H1 (cell line): ENCODE data around the gene PDK4. TPM values are rescaled to one million over a fixed set of nuclear protein-coding genes. Genes with fewer than 3 reads are reported as not detected.

ENCODE experiments used
- CTCF ChIA-PET: fragments of 300-600 bp; sonication (Branson Sonifier 250); formaldehyde crosslinking; loops from one replicate; lab custom pipeline; 2021; ENCODE audit not compliant: partially characterized antibody; lab: Charles Lee
- POLR2A ChIA-PET: fragments of 300-600 bp; sonication (Branson Sonifier 250); formaldehyde crosslinking; loops from one replicate; lab custom pipeline; 2021; ENCODE audit warnings: inconsistent platforms; ENCODE audit not compliant: partially characterized antibody; lab: Charles Lee
- DNase-seq, 2 experiments: peaks; one replicate each; pipeline versions ENCODE4 v3.0.0 to v3.0.0-alpha.2; 2010 to 2022; ENCODE audit warnings: low spot score in 2 of 2, low read depth in 1 of 2, mixed read lengths in 1 of 2
- FAIRE-seq: peaks from 2 replicates; lab custom pipeline; 2011; peaks lifted over from hg19 to GRCh38; lab: Jason Lieb, UNC
- H2AFZ ChIP-seq: 2 replicates; pipeline ENCODE4 v1.8.1; 2012; ENCODE audit warnings: low read length, inconsistent platforms
- H2AK5ac ChIP-seq: 2 replicates; pipeline ENCODE4 v1.6.1; 2013; ENCODE audit warnings: low read depth, low read length
- H2BK120ac ChIP-seq: replicated peaks from 2 replicates; pipeline ENCODE3; 2013; ENCODE audit warnings: low read depth, low read length, inconsistent platforms
- H2BK12ac ChIP-seq: 2 replicates; pipeline ENCODE4 v1.6.1; 2013; ENCODE audit warnings: low read depth, low read length
- H2BK15ac ChIP-seq: 2 replicates; pipeline ENCODE4 v1.6.1; 2013; ENCODE audit warnings: low read length
- H2BK20ac ChIP-seq: 2 replicates; pipeline ENCODE4 v1.6.1; 2013; ENCODE audit warnings: low read length
- H2BK5ac ChIP-seq: 2 replicates; pipeline ENCODE4 v1.6.1; 2013; ENCODE audit warnings: low read depth, low read length
- H3K14ac ChIP-seq: 2 replicates; pipeline ENCODE4 v1.6.1; 2013; ENCODE audit warnings: inconsistent platforms; ENCODE audit not compliant: insufficient read length
- H3K18ac ChIP-seq: 2 replicates; pipeline ENCODE4 v1.6.1; 2013; ENCODE audit warnings: low read length; ENCODE audit errors: extremely low read depth
- H3K23ac ChIP-seq: 2 replicates; pipeline ENCODE4 v1.6.1; 2013; ENCODE audit warnings: inconsistent platforms; ENCODE audit not compliant: insufficient read length
- H3K23me2 ChIP-seq: 2 replicates; pipeline ENCODE4 v1.6.1; 2013; ENCODE audit warnings: low read depth, low read length
- H3K27ac ChIP-seq: 2 replicates; pipeline ENCODE4 v1.6.1; 2011; ENCODE audit warnings: low read depth, low read length, inconsistent platforms
- H3K27me3 ChIP-seq, 4 experiments: replicated peaks in 1 of 4; 1 replicate in 1 of 4; 2 replicates in 3 of 4; pipeline versions ENCODE4 v1.6.1 to v1.8.1; 2011 to 2013; ENCODE audit warnings: low read length in 3 of 4, mild to moderate bottlenecking in 3 of 4, inconsistent platforms in 2 of 4, mixed read lengths in 2 of 4, moderate library complexity in 1 of 4; ENCODE audit not compliant: control insufficient read depth in 3 of 4, insufficient read depth in 3 of 4; ENCODE audit errors: extremely low read depth in 1 of 4
- H3K36me3 ChIP-seq, 4 experiments: 2 replicates each; pipeline versions ENCODE4 v1.6.1 to v1.8.1; 2011 to 2013; ENCODE audit warnings: mild to moderate bottlenecking in 4 of 4, low read length in 3 of 4, moderate library complexity in 2 of 4, control low read depth in 1 of 4, inconsistent platforms in 1 of 4; ENCODE audit not compliant: insufficient read depth in 4 of 4, control insufficient read depth in 2 of 4
- H3K4ac ChIP-seq: replicated peaks from 2 replicates; pipeline ENCODE3; 2013; ENCODE audit warnings: low read length, low read depth, mixed read lengths, inconsistent platforms; ENCODE audit not compliant: insufficient read length
- H3K4me1 ChIP-seq, 4 experiments: replicated peaks in 1 of 4; 1 replicate in 1 of 4; 2 replicates in 3 of 4; pipeline versions ENCODE4 v1.6.1 to v1.8.1; 2011 to 2013; ENCODE audit warnings: low read length in 3 of 4, inconsistent platforms in 2 of 4, mixed read lengths in 1 of 4; ENCODE audit not compliant: insufficient read depth in 4 of 4, control insufficient read depth in 3 of 4
- H3K4me2 ChIP-seq, 2 experiments: 2 replicates each; pipeline versions ENCODE4 v1.6.1 to v1.8.1; 2011 to 2013; ENCODE audit warnings: low read depth in 2 of 2, low read length in 2 of 2, control low read depth in 1 of 2, inconsistent platforms in 1 of 2, mild to moderate bottlenecking in 1 of 2; ENCODE audit not compliant: insufficient read depth in 1 of 2
- H3K4me3 ChIP-seq, 4 experiments: fragments of 200-600, 300-600 bp in 1 of 4; sonication (generic), shearing (Covaris generic), sonication (Bioruptor Twin) in 1 of 4; 2 replicates each; pipeline versions ENCODE4 v1.5.1 to v1.8.1; 2011 to 2016; ENCODE audit warnings: low read length in 4 of 4, low read depth in 3 of 4, control low read depth in 2 of 4, inconsistent platforms in 2 of 4, mild to moderate bottlenecking in 2 of 4, mixed read lengths in 1 of 4, moderate library complexity in 1 of 4; ENCODE audit not compliant: insufficient read depth in 2 of 4; ENCODE audit errors: extremely low read depth in 1 of 4
- H3K56ac ChIP-seq: replicated peaks from 2 replicates; pipeline ENCODE3; 2013; ENCODE audit warnings: low read depth, mild to moderate bottlenecking, mixed read lengths, low read length, inconsistent platforms; ENCODE audit not compliant: insufficient read length
- H3K79me1 ChIP-seq: 2 replicates; pipeline ENCODE4 v1.6.1; 2013; ENCODE audit warnings: low read depth, low read length, control low read depth
- H3K79me2 ChIP-seq, 2 experiments: 2 replicates each; pipeline versions ENCODE4 v1.6.1 to v1.8.1; 2012 to 2013; ENCODE audit warnings: low read length in 2 of 2, mild to moderate bottlenecking in 2 of 2, inconsistent platforms in 1 of 2; ENCODE audit not compliant: insufficient read depth in 2 of 2, control insufficient read depth in 1 of 2
- H3K9ac ChIP-seq, 4 experiments: replicated peaks in 1 of 4; 1 replicate in 1 of 4; 2 replicates in 3 of 4; pipeline versions ENCODE4 v1.6.1 to v1.8.1; 2011 to 2013; ENCODE audit warnings: low read depth in 3 of 4, low read length in 3 of 4, control low read depth in 2 of 4, mild to moderate bottlenecking in 2 of 4, moderate library complexity in 2 of 4, inconsistent platforms in 1 of 4; ENCODE audit errors: extremely low read depth in 1 of 4
- H3K9me3 ChIP-seq, 2 experiments: 2 replicates each; pipeline versions ENCODE4 v1.6.1 to v1.8.1; 2012 to 2013; ENCODE audit warnings: mild to moderate bottlenecking in 2 of 2, moderate library complexity in 2 of 2, control low read depth in 1 of 2, inconsistent platforms in 1 of 2, low read depth in 1 of 2, low read length in 1 of 2, mixed read lengths in 1 of 2; ENCODE audit not compliant: insufficient read depth in 2 of 2
- H4K20me1 ChIP-seq, 2 experiments: replicated peaks in 1 of 2; 2 replicates each; pipeline versions ENCODE3 to v1.8.1; 2011 to 2013; ENCODE audit warnings: inconsistent platforms in 2 of 2, low read length in 2 of 2, mild to moderate bottlenecking in 1 of 2; ENCODE audit not compliant: insufficient read depth in 2 of 2, control insufficient read depth in 1 of 2
- H4K5ac ChIP-seq: 2 replicates; pipeline ENCODE4 v1.6.1; 2013; ENCODE audit warnings: low read length, low read depth, mixed read lengths, inconsistent platforms; ENCODE audit not compliant: insufficient read length
- H4K8ac ChIP-seq: 2 replicates; pipeline ENCODE4 v1.8.0; 2013; ENCODE audit warnings: mild to moderate bottlenecking, moderate library complexity, low read length, inconsistent platforms; ENCODE audit not compliant: insufficient read depth; ENCODE audit errors: extremely low read depth
- H4K91ac ChIP-seq: replicated peaks from 2 replicates; pipeline ENCODE3; 2013; ENCODE audit warnings: low read length, mixed read lengths, inconsistent platforms; ENCODE audit not compliant: insufficient read length
- CBX8 ChIP-seq: fragments of 300-800, 300-1000 bp; sonication (generic); IDR thresholded peaks from 2 replicates; pipeline ENCODE4 v1.7.1; 2016; ENCODE audit warnings: low read depth, low read length, borderline replicate concordance
- CREB1 ChIP-seq: IDR thresholded peaks from 2 replicates; pipeline ENCODE4 v1.6.1; 2012; ENCODE audit warnings: inconsistent platforms
- CTBP2 ChIP-seq: IDR thresholded peaks from 2 replicates; pipeline ENCODE4 v1.7.0; 2011; ENCODE audit warnings: borderline replicate concordance, mild to moderate bottlenecking, moderate library complexity, mixed read lengths, low read length; ENCODE audit not compliant: insufficient read depth, insufficient read length
- CTCF ChIP-seq, 3 experiments: IDR thresholded peaks; 1 replicate in 2 of 3; 2 replicates in 1 of 3; pipeline versions ENCODE4 v1.5.1 to v1.6.1; 2011; ENCODE audit warnings: low read length in 3 of 3, mild to moderate bottlenecking in 3 of 3, inconsistent platforms in 2 of 3, low read depth in 1 of 3, moderate library complexity in 1 of 3; ENCODE audit not compliant: insufficient read depth in 1 of 3; ENCODE audit errors: control extremely low read depth in 1 of 3
- JUN ChIP-seq: IDR thresholded peaks from 2 replicates; pipeline ENCODE4 v1.6.1; 2011; ENCODE audit warnings: low read depth, mild to moderate bottlenecking, improper control_type of control experiment, low read length
- POLR2A ChIP-seq, 2 experiments: IDR thresholded peaks; 1 replicate in 1 of 2; 2 replicates in 1 of 2; pipeline ENCODE4 v1.6.1; 2011; ENCODE audit warnings: low read depth in 2 of 2, low read length in 2 of 2, mild to moderate bottlenecking in 2 of 2; ENCODE audit errors: control extremely low read depth in 1 of 2
- RFX5 ChIP-seq: IDR thresholded peaks from 2 replicates; pipeline ENCODE4 v1.6.1; 2011; ENCODE audit warnings: low read depth, low read length, improper control_type of control experiment, borderline replicate concordance
- RNF2 ChIP-seq: fragments of 200-900, 300-1000 bp; sonication (generic); IDR thresholded peaks from 2 replicates; pipeline ENCODE4 v1.7.1; 2016; ENCODE audit warnings: borderline replicate concordance, low read depth, mild to moderate bottlenecking, antibody characterized with exemption, low read length; ENCODE audit not compliant: poor library complexity, severe bottlenecking; ENCODE audit errors: missing control alignments
- TAF1 ChIP-seq: IDR thresholded peaks from 2 replicates; pipeline ENCODE4 v1.6.1; 2011; ENCODE audit warnings: mild to moderate bottlenecking, low read depth, low read length
- TAF7 ChIP-seq: optimal IDR thresholded peaks from 2 replicates; pipeline ENCODE3; 2011; ENCODE audit warnings: low read depth, mild to moderate bottlenecking, inconsistent platforms, low read length, moderate library complexity, borderline replicate concordance
- TBP ChIP-seq: IDR thresholded peaks from 2 replicates; pipeline ENCODE4 v1.6.1; 2011; ENCODE audit warnings: low read depth, low read length, improper control_type of control experiment
- WGBS, 2 experiments: shearing (Covaris generic) in 1 of 2; methylation state at CpG; one replicate each; pipeline versions ENCODE4 v1.1.6 to v1.1.7; 2013 to 2015; ENCODE audit warnings: low lambda C conversion rate in 2 of 2, mixed read lengths in 2 of 2, inconsistent platforms in 1 of 2, low coverage in 1 of 2, missing lambda C conversion rate in 1 of 2; ENCODE audit not compliant: insufficient replicate concordance in 2 of 2, insufficient coverage in 1 of 2, insufficient read length in 1 of 2; ENCODE audit errors: extremely low coverage in 1 of 2, missing lambda C conversion rate in 1 of 2; 5-methylcytosine and 5-hydroxymethylcytosine counted together
- polyA plus RNA-seq, 7 experiments: library from polyadenylated mRNA; depleted of rRNA in 3 of 7; stranded (reverse) in 5 of 7; unstranded in 2 of 7; fragments of >200 nt in 5 of 7; fragments of 200-250 nt in 2 of 7; gene quantifications; 1 replicate in 5 of 7; 2 replicates in 1 of 7; 4 replicates in 1 of 7; pipeline versions ENCODE4 v1.2.1 to v1.2.3, GENCODE V29; 2011 to 2013; ENCODE audit warnings: missing spikeins in 2 of 7, mixed read lengths in 2 of 7
- total RNA-seq: library from RNA; stranded (reverse); fragmentation: NEBNext Ultra II Directional; extraction: Animal tissue kit (Norgen Biotek cat#: 25700); gene quantifications from 2 replicates; pipeline ENCODE4 v1.2.1, GENCODE V29; 2021

PDK4 gene
- total and polyA plus RNA-seq, 2 of the 8 experiments (the other 6 are each of a cell fraction or from before 2014, with no cell fraction given): 0.26 TPM; not detected in 1

- Histone ChIP-seq H3K18ac (no peak overlapping the region), H4K91ac (no peak overlapping the region), H2BK5ac (no peak overlapping the region), H3K23ac (no peak overlapping the region), H3K9me3 (no peaks in the 10 kb centered on the region), H3K4ac (no peak overlapping the region), H3K36me3 (no peaks in the 10 kb centered on the region), H3K56ac (no peak overlapping the region), H2BK120ac (no peak overlapping the region), H4K5ac (no peak overlapping the region), H3K79me2 (no peaks in the 10 kb centered on the region), H3K4me3 (no peak overlapping the region), H2BK15ac (no peak overlapping the region), H3K27ac (no peak overlapping the region), H3K79me1 (no peaks in the 10 kb centered on the region), H3K27me3 (no peaks in the 10 kb centered on the region), H4K8ac (no peak overlapping the region), H3K4me1 (no peaks in the 10 kb centered on the region), H2AK5ac (no peak overlapping the region), H2BK12ac (no peak overlapping the region), H4K20me1 (no peaks in the 10 kb centered on the region), H3K14ac (no peak overlapping the region), H2AFZ (no peak overlapping the region), H2BK20ac (no peak overlapping the region), H3K23me2 (no peaks in the 10 kb centered on the region), H3K4me2 (no peak overlapping the region), H3K9ac (no peak overlapping the region)
- POLR2A ChIA-PET: no interaction called here
- CTCF ChIA-PET: interaction anchor here (1.0 to 1.2 kb wide), 4 partner anchors 12 to 98 kb away, joined by 3 read pairs; no protein-coding TSS in a partner anchor
- no peak for FAIRE-seq
- 75% methylated on average over 1 of the region's 1 CpG; no CpG with 5 or more reads in 1 of the 2 experiments for WGBS, 2 experiments
- no peak for DNase-seq
- no peak for TF ChIP-seq CBX8
- TF ChIP-seq TBP: no peak
- TF ChIP-seq RFX5: no peak
- TF ChIP-seq TAF1: no peak
- TF ChIP-seq RNF2: no peak
- no peak for TF ChIP-seq TAF7
- no peak for TF ChIP-seq POLR2A (IDR thresholded peaks at IDR 0.05; ENCODE audit: control extremely low read depth in 1 of 2, low read depth in 2 of 2, low read length in 2 of 2)
- no peak for TF ChIP-seq JUN
- no peak for TF ChIP-seq CREB1
- no peak for TF ChIP-seq CTBP2
- no peak for TF ChIP-seq CTCF (IDR thresholded peaks at IDR 0.05; ENCODE audit: control extremely low read depth in 1 of 3, insufficient read depth in 1 of 3, low read depth in 1 of 3, low read length in 3 of 3)
These were observed 11.4 kb downstream of the PDK4 start for GRCh38 chr7:95584769-95585425.
